Activated CD4-positive, alpha-beta T cell treated with anti-CD3 and anti-CD28 coated beads, Interleukin-2, amount 50 U/mL, for 1 hour (primary cell): ENCODE results near the gene MYH13.

ENCODE experiments used
- DNase-seq: peaks from one replicate; pipeline ENCODE4 v3.0.0-alpha.2; 2020

MYH13 gene

GRCh38 chr17:10372906-10373305, at the start of gene MYH13:
MYH13 (minus strand) TSS chr17:10373006; CDS start chr17:10364530, 8,476 bp downstream.
- no peak for DNase-seq

- no peak for DNase-seq
These were observed 49.2 kb upstream of the MYH13 start, which contains the start of gene MYH8 for GRCh38 chr17:10421900-10422542. MYH8 (minus strand) TSS chr17:10421950; CDS start chr17:10420227, 1,723 bp downstream.

GRCh38 chr17:10421211-10421610, 48.4 kb upstream of the MYH13 start:
- DNase-seq: no peak

- no peak for DNase-seq
These were observed 48.0 kb upstream of the MYH13 start for GRCh38 chr17:10420811-10421210.

GRCh38 chr17:10417431-10417830, 44.6 kb upstream of the MYH13 start:
- DNase-seq: no peak

GRCh38 chr17:10415161-10415560, 42.4 kb upstream of the MYH13 start:
- DNase-seq: no peak

- DNase-seq: no peak
These were observed 30.8 kb upstream of the MYH13 start for GRCh38 chr17:10403589-10403988.

- no peak for DNase-seq
These were observed 25.5 kb upstream of the MYH13 start for GRCh38 chr17:10398352-10398751.

- no peak for DNase-seq
These were observed 23.8 kb upstream of the MYH13 start for GRCh38 chr17:10396524-10397163.

- no peak for DNase-seq
These were observed 21.5 kb upstream of the MYH13 start for GRCh38 chr17:10394201-10394887.

- DNase-seq: no peak
These were observed 20.1 kb upstream of the MYH13 start for GRCh38 chr17:10392880-10393279.

- DNase-seq: no peak
These were observed 13.1 kb upstream of the MYH13 start for GRCh38 chr17:10385871-10386270.

GRCh38 chr17:10384175-10384574, 11.4 kb upstream of the MYH13 start:
- DNase-seq: no peak

- DNase-seq: no peak
These were observed 8.0 kb upstream of the MYH13 start for GRCh38 chr17:10380631-10381408.

GRCh38 chr17:10370016-10370608, 2.7 kb downstream of the MYH13 start:
- no peak for DNase-seq

- DNase-seq: no peak
These were observed 3.6 kb downstream of the MYH13 start for GRCh38 chr17:10369239-10369638.

GRCh38 chr17:10368561-10368960, 4.2 kb downstream of the MYH13 start:
- no peak for DNase-seq

GRCh38 chr17:10360578-10360977, 12.2 kb downstream of the MYH13 start:
- DNase-seq: no peak

- no peak for DNase-seq
These were observed 15.0 kb downstream of the MYH13 start for GRCh38 chr17:10357768-10358167.

GRCh38 chr17:10354651-10355050, 18.2 kb downstream of the MYH13 start:
- no peak for DNase-seq

- no peak for DNase-seq
These were observed 19.9 kb downstream of the MYH13 start for GRCh38 chr17:10352893-10353292.

GRCh38 chr17:10349403-10349802, 23.4 kb downstream of the MYH13 start:
- DNase-seq: no peak

- no peak for DNase-seq
These were observed 28.0 kb downstream of the MYH13 start for GRCh38 chr17:10344816-10345215.
